GM19099 (cell line): Measurements from ENCODE around the gene SPATA33.

Experiments
- POLR2A ChIP-seq: IDR thresholded peaks from 3 replicates; pipeline ENCODE4 v1.6.1; 2011; ENCODE audit warnings: low read depth; ENCODE audit not compliant: insufficient read length; ENCODE audit errors: extremely low read depth

SPATA33 gene

GRCh38 chr16:89621136-89621697, 36.4 kb upstream of the SPATA33 start:
- TF ChIP-seq POLR2A, result no peak

- TF ChIP-seq POLR2A, result no peak
Observed at GRCh38 chr16:89621698-89622409, 35.8 kb upstream of the SPATA33 start.

GRCh38 chr16:89623511-89624261, 34.0 kb upstream of the SPATA33 start:
- no peak for TF ChIP-seq POLR2A

- no peak for TF ChIP-seq POLR2A
Observed at GRCh38 chr16:89624777-89625761, 32.6 kb upstream of the SPATA33 start.

GRCh38 chr16:89629827-89630610, 27.6 kb upstream of the SPATA33 start:
- no peak for TF ChIP-seq POLR2A

GRCh38 chr16:89633064-89633631, 24.5 kb upstream of the SPATA33 start:
- no peak for TF ChIP-seq POLR2A

- no peak for TF ChIP-seq POLR2A
Observed at GRCh38 chr16:89636663-89637062, 21.0 kb upstream of the SPATA33 start.

GRCh38 chr16:89637379-89637778, 20.3 kb upstream of the SPATA33 start:
- no peak for TF ChIP-seq POLR2A

- no peak for TF ChIP-seq POLR2A
Observed at GRCh38 chr16:89638455-89638854, 19.2 kb upstream of the SPATA33 start.

- TF ChIP-seq POLR2A, result no peak
Observed at GRCh38 chr16:89639385-89639784, 18.3 kb upstream of the SPATA33 start.

GRCh38 chr16:89641458-89642119, 16.0 kb upstream of the SPATA33 start:
- TF ChIP-seq POLR2A, result no peak

- TF ChIP-seq POLR2A, result no peak
Observed at GRCh38 chr16:89642574-89642973, 15.1 kb upstream of the SPATA33 start.

- TF ChIP-seq POLR2A, result no peak
Observed at GRCh38 chr16:89643769-89644300, 13.8 kb upstream of the SPATA33 start.

GRCh38 chr16:89645122-89645521, 12.5 kb upstream of the SPATA33 start:
- TF ChIP-seq POLR2A, result no peak

GRCh38 chr16:89646270-89646669, 11.4 kb upstream of the SPATA33 start:
- no peak for TF ChIP-seq POLR2A
